IPS-18a (cell line): Measurements from ENCODE around the gene GUCD1.

Experiments used
- H3K27ac ChIP-seq: one replicate; pipeline ENCODE4 v1.5.1; 2013; ENCODE audit warnings: low read length
- H3K27me3 ChIP-seq: one replicate; pipeline ENCODE4 v1.6.1; 2013; ENCODE audit warnings: mild to moderate bottlenecking, low read length; ENCODE audit not compliant: control insufficient read depth, insufficient read depth
- H3K36me3 ChIP-seq: one replicate; pipeline ENCODE4 v1.6.1; 2013; ENCODE audit warnings: low read depth, low read length; ENCODE audit not compliant: control insufficient read depth
- H3K4me1 ChIP-seq: one replicate; pipeline ENCODE4 v1.6.1; 2013; ENCODE audit warnings: low read depth, low read length; ENCODE audit not compliant: control insufficient read depth
- H3K4me3 ChIP-seq: one replicate; pipeline ENCODE4 v1.5.1; 2013; ENCODE audit warnings: low read length
- H3K9ac ChIP-seq: one replicate; pipeline ENCODE4 v1.6.1; 2013; ENCODE audit warnings: mild to moderate bottlenecking, low read length, moderate library complexity
- H3K9me3 ChIP-seq: one replicate; pipeline ENCODE4 v1.6.1; 2013; ENCODE audit warnings: low read depth, low read length; ENCODE audit not compliant: control insufficient read depth

Gene GUCD1

DNA sequence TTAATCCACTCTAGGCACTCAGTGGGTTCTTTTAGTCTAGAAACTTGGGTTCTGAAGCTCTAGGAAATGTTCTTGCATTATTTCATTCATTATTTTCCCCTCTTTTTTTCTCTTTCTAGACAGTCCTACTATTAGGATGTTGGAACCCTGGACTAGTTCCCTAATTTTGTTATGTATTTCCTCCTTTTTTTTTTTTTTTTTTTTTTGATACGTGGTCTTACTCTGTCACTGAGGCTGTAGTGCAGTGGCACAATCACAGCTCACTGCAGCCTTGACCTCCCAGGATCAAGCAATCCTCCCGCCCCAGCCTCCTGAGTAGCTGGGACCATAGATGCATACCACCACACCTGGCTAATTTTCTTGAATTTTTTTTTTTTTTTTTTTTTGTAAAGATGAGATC lies 50.4 kb downstream of the GUCD1 start:
- H3K9me3 ChIP-seq = no peaks in the 10 kb centered on the region
- no peak overlapping the region for H3K27ac ChIP-seq
- H3K9ac ChIP-seq = no peak overlapping the region
- no peaks in the 10 kb centered on the region for H3K36me3 ChIP-seq
- H3K4me1 ChIP-seq = peaks cover 12% of the 10 kb centered on the region
- H3K4me3 ChIP-seq = no peak overlapping the region
- no peaks in the 10 kb centered on the region for H3K27me3 ChIP-seq

- H3K4me3 ChIP-seq = no peak overlapping the region
- no peak overlapping the region for H3K27ac ChIP-seq
Measured at GRCh38 chr22:24503843-24504338, 51.0 kb downstream of the GUCD1 start.

GRCh38 chr22:24503137-24503842 lies 51.6 kb downstream of the GUCD1 start:
- Histone ChIP-seq H3K4me1 (peaks cover 12% of the 10 kb centered on the region), H3K36me3 (no peaks in the 10 kb centered on the region), H3K9ac (no peak overlapping the region), H3K27me3 (no peaks in the 10 kb centered on the region), H3K27ac (no peak overlapping the region), H3K4me3 (no peak overlapping the region), H3K9me3 (no peaks in the 10 kb centered on the region)

More at GRCh38 chr22:24503843-24504338, 51.0 kb downstream of the GUCD1 start:
- Histone ChIP-seq H3K36me3 (no peaks in the 10 kb centered on the region), H3K9ac (no peak overlapping the region), H3K27me3 (no peaks in the 10 kb centered on the region), H3K9me3 (no peaks in the 10 kb centered on the region), H3K4me1 (peaks cover 12% of the 10 kb centered on the region)

DNA sequence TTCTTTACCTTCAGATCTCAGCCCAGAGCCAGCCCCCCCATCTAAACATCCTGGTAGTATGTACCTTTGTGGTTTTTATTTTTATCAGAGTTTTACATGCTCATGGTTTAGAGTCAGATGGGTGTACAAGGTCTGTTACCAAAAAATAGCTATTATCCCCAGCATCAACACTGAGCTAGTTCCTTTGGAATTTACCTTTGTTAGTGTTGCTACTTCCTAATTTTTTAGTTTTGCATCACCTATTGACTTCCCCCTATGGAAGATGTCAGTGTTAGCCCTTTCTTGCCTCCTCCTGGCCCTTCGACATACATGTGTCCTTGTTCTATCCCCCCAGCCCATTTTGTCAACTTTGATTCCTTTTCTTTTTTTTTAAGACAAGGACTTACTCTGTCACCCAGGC lies 52.4 kb downstream of the GUCD1 start:
- Histone ChIP-seq H3K4me3 (no peak overlapping the region), H3K27ac (no peak overlapping the region), H3K27me3 (no peaks in the 10 kb centered on the region), H3K4me1 (peaks cover 11% of the 10 kb centered on the region), H3K9me3 (no peaks in the 10 kb centered on the region), H3K9ac (no peak overlapping the region), H3K36me3 (no peaks in the 10 kb centered on the region)

- Histone ChIP-seq H3K9ac (no peak overlapping the region), H3K9me3 (no peaks in the 10 kb centered on the region), H3K27me3 (peaks cover 4% of the 10 kb centered on the region), H3K27ac (no peak overlapping the region), H3K36me3 (no peaks in the 10 kb centered on the region), H3K4me3 (no peak overlapping the region), H3K4me1 (peaks cover 6% of the 10 kb centered on the region)
Measured at GRCh38 chr22:24502034-24502433, 52.9 kb downstream of the GUCD1 start.

DNA sequence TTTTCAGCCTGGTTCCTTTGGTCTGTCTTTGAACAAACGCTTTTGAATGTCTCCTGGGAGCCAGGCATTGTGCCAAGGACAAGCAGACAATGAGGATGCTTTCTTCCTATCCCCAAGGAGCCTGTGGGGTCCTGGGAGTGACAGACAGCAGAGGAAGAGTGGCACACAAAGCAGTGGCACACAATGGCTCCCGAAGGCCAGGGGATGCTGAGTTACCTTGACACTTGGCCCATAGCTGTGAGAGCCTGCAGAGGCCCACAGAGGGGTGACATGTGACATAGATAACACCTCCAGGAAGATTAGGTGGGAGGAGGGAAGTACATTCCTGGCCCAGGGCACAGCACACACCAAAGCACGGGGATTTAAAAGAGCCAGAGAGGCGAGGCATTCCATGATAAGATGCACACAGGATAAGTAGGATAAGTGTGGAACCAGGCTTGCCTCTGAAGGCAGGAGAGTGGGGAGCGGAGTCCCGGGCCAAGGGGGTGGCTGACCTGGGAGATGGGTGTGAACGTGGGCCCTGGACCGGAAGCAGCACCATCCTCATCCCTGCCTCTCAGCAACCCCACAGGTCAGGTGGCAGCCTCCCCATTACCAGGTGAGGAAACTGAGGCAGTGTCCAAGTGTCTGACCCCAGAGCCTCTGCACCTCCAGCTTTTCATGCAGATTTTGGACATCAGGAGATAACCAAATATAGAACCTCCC lies 53.5 kb downstream of the GUCD1 start:
- Histone ChIP-seq H3K4me1 (peaks cover 2% of the 10 kb centered on the region), H3K27ac (no peak overlapping the region), H3K9ac (no peak overlapping the region), H3K27me3 (peaks cover 9% of the 10 kb centered on the region), H3K9me3 (no peaks in the 10 kb centered on the region), H3K4me3 (no peak overlapping the region), H3K36me3 (no peaks in the 10 kb centered on the region)

GRCh38 chr22:24500277-24500820 lies 54.6 kb downstream of the GUCD1 start:
- H3K27ac ChIP-seq = no peak overlapping the region
- H3K9ac ChIP-seq = no peak overlapping the region
- no peak overlapping the region for H3K4me3 ChIP-seq
- peaks cover 2% of the 10 kb centered on the region for H3K4me1 ChIP-seq
- no peaks in the 10 kb centered on the region for H3K9me3 ChIP-seq
- H3K36me3 ChIP-seq = no peaks in the 10 kb centered on the region
- peaks cover 20% of the 10 kb centered on the region for H3K27me3 ChIP-seq

DNA sequence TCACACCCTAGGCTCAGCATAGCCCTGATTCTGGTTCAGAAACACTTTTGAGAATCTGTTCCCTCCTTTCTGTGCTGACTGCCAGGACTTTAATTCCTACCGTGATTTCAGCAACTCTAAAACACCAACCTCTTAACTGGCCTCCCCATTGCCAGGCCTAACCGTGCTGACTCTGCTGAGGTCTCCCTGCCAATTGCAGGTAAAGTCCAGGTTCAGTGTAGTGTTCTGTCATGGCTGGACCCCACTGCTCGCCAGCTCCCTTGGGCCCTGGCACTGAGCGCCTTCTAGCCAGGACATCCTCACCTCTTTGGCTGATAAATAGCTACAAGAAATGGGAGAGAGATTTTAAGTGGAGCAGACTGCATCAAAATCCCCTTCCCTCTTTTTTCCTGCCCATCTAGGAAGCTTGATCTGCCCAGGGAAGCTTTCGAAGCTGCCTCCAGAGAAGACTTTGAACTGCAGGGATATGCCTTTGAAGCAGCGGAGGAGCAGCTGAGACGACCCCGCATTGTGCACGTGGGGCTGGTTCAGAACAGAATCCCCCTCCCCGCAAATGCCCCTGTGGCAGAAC lies 55.1 kb downstream of the GUCD1 start:
- no peak overlapping the region for H3K9ac ChIP-seq
- H3K4me1 ChIP-seq = peaks cover 2% of the 10 kb centered on the region
- H3K27ac ChIP-seq = no peak overlapping the region

GRCh38 chr22:24498824-24499223 lies 56.1 kb downstream of the GUCD1 start:
- H3K9ac ChIP-seq = no peak overlapping the region
- peaks cover 35% of the 10 kb centered on the region for H3K27me3 ChIP-seq
- H3K36me3 ChIP-seq = no peaks in the 10 kb centered on the region
- no peak overlapping the region for H3K4me3 ChIP-seq
- H3K9me3 ChIP-seq = no peaks in the 10 kb centered on the region
- H3K27ac ChIP-seq = no peak overlapping the region
- H3K4me1 ChIP-seq = peaks cover 2% of the 10 kb centered on the region

More for the DNA sequence above, 55.1 kb downstream of the GUCD1 start:
- Histone ChIP-seq H3K9me3 (no peaks in the 10 kb centered on the region), H3K27me3 (peaks cover 26% of the 10 kb centered on the region), H3K4me3 (no peak overlapping the region), H3K36me3 (no peaks in the 10 kb centered on the region)

- Histone ChIP-seq H3K9ac (no peak overlapping the region), H3K4me1 (peaks cover 2% of the 10 kb centered on the region), H3K27ac (no peak overlapping the region)
Measured at GRCh38 chr22:24497841-24498258, 57.1 kb downstream of the GUCD1 start.

DNA sequence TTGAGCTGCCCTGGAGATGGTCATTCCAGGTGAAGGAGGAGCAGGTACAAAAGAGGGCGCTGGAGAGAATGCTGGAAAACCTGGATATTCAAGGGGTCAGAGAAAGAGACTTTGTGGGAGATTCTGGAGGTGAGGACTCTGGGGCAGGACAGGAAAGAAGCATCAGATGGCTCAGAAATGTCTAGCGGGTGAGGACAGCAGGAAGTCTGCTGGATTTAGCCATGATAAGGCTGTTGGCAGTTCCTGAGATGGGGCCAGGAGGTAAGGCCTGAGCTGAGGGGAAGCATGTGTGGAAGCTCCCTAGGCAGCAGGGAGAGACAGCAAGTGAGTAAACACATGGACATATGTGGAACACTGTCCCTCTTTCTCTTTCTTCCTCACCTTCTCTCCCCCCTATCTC lies 58.3 kb downstream of the GUCD1 start:
- H3K9me3 ChIP-seq = no peaks in the 10 kb centered on the region
- H3K4me3 ChIP-seq = no peak overlapping the region
- H3K36me3 ChIP-seq = no peaks in the 10 kb centered on the region
- no peak overlapping the region for H3K27ac ChIP-seq
- H3K4me1 ChIP-seq = no peaks in the 10 kb centered on the region
- peaks cover 53% of the 10 kb centered on the region for H3K27me3 ChIP-seq
- no peak overlapping the region for H3K9ac ChIP-seq

More at GRCh38 chr22:24497841-24498258, 57.1 kb downstream of the GUCD1 start:
- Histone ChIP-seq H3K36me3 (no peaks in the 10 kb centered on the region), H3K4me3 (no peak overlapping the region), H3K9me3 (no peaks in the 10 kb centered on the region), H3K27me3 (peaks cover 45% of the 10 kb centered on the region)
